Nephron progenitor cell (in vitro differentiated cells): ENCODE data around the gene CIAPIN1.

ENCODE experiments used
- DNase-seq: peaks from one replicate; pipeline ENCODE4 v3.0.0; 2021
- H3K27ac Mint-ChIP-seq: 2 replicates; pipeline ENCODE4 v1.8.0; 2021; ENCODE audit warnings: mild to moderate bottlenecking, moderate library complexity, mixed read lengths
- H3K27me3 Mint-ChIP-seq: 2 replicates; pipeline ENCODE4 v1.8.0; 2021; ENCODE audit warnings: mild to moderate bottlenecking, low read depth, mixed read lengths; ENCODE audit not compliant: poor library complexity
- H3K36me3 Mint-ChIP-seq: 2 replicates; pipeline ENCODE4 v1.8.0; 2021; ENCODE audit warnings: low read depth, mixed read lengths
- H3K4me1 Mint-ChIP-seq: 2 replicates; pipeline ENCODE4 v1.8.0; 2021; ENCODE audit warnings: mixed read lengths
- H3K4me3 Mint-ChIP-seq: 2 replicates; pipeline ENCODE4 v1.8.0; 2021; ENCODE audit warnings: mild to moderate bottlenecking, moderate library complexity, mixed read lengths
- H3K9me3 Mint-ChIP-seq: 2 replicates; pipeline ENCODE4 v1.8.0; 2021; ENCODE audit warnings: mild to moderate bottlenecking, moderate library complexity, mixed read lengths
- CTCF ChIP-seq: fragments of 200-600 bp; sonication (generic); IDR thresholded peaks from 2 replicates; pipeline ENCODE4 v1.5.0; 2021; ENCODE audit warnings: antibody characterized with exemption

Gene CIAPIN1

DNA sequence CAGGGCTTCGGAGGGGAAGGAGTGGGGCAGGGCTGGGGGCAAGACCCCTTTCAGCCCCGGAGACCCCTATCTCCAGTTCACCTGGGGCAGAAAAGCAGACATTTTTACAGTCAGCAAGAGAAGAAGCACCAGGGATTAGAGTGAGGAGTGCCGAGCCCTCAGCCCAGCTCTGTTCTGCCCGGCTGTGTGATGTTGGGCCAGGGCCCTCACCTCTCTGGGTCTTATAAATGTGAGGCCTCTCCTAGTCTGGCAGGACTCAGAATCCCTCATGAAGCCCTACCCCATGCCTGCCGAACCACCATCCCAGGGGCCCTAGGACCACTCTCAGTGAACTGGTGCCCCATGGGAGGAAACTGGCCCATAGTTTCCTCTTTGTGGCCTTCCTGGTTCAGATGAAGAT is 62.1 kb downstream of the CIAPIN1 start:
- Mint-ChIP-seq H3K36me3 (no peaks in the 10 kb centered on the region), H3K9me3 (no peaks in the 10 kb centered on the region), H3K27ac (no peak overlapping the region), H3K27me3 (peaks cover 3% of the 10 kb centered on the region), H3K4me1 (peaks cover 10% of the 10 kb centered on the region), H3K4me3 (no peak overlapping the region)
- no peak for TF ChIP-seq CTCF
- DNase-seq = no peak

DNA sequence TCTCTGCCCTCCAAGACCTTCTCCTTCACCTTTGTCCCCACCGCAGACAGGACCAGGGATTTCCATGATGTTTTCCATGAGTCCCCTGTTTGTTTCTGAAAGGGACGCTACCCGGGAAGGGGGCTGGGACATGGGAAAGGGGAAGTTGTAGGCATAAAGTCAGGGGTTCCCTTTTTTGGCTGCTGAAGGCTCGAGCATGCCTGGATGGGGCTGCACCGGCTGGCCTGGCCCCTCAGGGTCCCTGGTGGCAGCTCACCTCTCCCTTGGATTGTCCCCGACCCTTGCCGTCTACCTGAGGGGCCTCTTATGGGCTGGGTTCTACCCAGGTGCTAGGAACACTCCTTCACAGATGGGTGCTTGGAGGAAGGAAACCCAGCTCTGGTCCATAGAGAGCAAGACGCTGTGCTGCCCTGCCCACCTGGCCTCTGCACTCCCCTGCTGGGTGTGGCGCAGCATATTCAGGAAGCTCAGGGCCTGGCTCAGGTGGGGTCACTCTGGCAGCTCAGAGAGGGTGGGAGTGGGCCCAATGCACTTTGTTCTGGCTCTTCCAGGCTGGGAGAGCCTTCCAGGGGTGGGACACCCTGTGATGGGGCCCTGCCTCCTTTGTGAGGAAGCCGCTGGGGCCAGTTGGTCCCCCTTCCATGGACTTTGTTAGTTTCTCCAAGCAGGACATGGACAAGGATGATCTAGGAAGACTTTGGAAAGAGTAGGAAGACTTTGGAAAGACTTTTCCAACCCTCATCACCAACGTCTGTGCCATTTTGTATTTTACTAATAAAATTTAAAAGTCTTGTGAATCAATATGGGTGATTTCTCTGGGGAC is 62.7 kb downstream of the CIAPIN1 start:
- Mint-ChIP-seq H3K27ac (no peak overlapping the region), H3K36me3 (no peaks in the 10 kb centered on the region), H3K4me3 (no peak overlapping the region), H3K9me3 (no peaks in the 10 kb centered on the region), H3K4me1 (peaks cover 10% of the 10 kb centered on the region), H3K27me3 (no peaks in the 10 kb centered on the region)
- DNase-seq = no peak
- no peak for TF ChIP-seq CTCF

DNA sequence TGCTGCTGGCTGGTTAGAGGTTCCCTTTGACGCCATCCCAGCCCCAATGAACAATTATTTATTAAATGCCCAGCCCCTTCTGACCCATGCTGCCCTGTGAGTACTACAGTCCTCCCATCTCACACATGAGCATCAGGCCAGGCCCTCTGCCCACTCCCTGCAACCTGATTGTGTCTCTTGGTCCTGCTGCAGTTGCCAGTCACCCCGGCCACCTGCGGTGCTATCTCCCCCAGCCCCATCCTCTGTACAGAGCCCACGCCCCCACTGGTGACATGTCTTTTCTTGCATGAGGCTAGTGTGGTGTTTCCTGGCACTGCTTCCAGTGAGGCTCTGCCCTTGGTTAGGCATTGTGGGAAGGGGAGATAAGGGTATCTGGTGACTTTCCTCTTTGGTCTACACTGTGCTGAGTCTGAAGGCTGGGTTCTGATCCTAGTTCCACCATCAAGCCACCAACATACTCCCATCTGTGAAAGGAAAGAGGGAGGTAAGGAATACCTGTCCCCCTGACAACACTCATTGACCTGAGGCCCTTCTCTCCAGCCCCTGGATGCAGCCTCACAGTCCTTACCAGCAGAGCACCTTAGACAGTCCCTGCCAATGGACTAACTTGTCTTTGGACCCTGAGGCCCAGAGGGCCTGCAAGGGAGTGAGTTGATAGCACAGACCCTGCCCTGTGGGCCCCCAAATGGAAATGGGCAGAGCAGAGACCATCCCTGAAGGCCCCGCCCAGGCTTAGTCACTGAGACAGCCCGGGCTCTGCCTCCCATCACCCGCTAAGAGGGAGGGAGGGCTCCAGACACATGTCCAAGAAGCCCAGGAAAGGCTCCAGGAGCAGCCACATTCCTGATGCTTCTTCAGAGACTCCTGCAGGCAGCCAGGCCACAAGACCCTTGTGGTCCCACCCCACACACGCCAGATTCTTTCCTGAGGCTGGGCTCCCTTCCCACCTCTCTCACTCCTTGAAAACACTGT is 63.6 kb downstream of the CIAPIN1 start:
- Mint-ChIP-seq H3K27me3 (peaks cover 3% of the 10 kb centered on the region), H3K36me3 (no peaks in the 10 kb centered on the region), H3K4me1 (peaks cover 10% of the 10 kb centered on the region), H3K27ac (no peak overlapping the region), H3K4me3 (no peak overlapping the region), H3K9me3 (no peaks in the 10 kb centered on the region)
- TF ChIP-seq CTCF = no peak
- no peak for DNase-seq

GRCh38 chr16:57382535-57383275 is 64.5 kb downstream of the CIAPIN1 start:
- peaks cover 3% of the 10 kb centered on the region for H3K27me3 Mint-ChIP-seq
- TF ChIP-seq CTCF = no peak
- no peak for DNase-seq
- no peak overlapping the region for H3K4me3 Mint-ChIP-seq
- no peaks in the 10 kb centered on the region for H3K9me3 Mint-ChIP-seq
- H3K27ac Mint-ChIP-seq = no peak overlapping the region
- H3K36me3 Mint-ChIP-seq = no peaks in the 10 kb centered on the region
- peaks cover 15% of the 10 kb centered on the region for H3K4me1 Mint-ChIP-seq

GRCh38 chr16:57381791-57382534 is 65.2 kb downstream of the CIAPIN1 start:
- no peaks in the 10 kb centered on the region for H3K36me3 Mint-ChIP-seq
- no peaks in the 10 kb centered on the region for H3K9me3 Mint-ChIP-seq
- TF ChIP-seq CTCF = no peak

More at GRCh38 chr16:57381791-57382534, 65.2 kb downstream of the CIAPIN1 start:
- DNase-seq = no peak
- Mint-ChIP-seq H3K27ac (no peak overlapping the region), H3K4me1 (peaks cover 20% of the 10 kb centered on the region), H3K27me3 (peaks cover 7% of the 10 kb centered on the region), H3K4me3 (no peak overlapping the region)
